H1 (cell line): ENCODE results near the gene UBAP1L. TPM values are rescaled to one million over a fixed set of nuclear protein-coding genes. Genes with fewer than 3 reads are reported as not detected.

Experiments used
- CTCF ChIA-PET: fragments of 300-600 bp; sonication (Branson Sonifier 250); formaldehyde crosslinking; loops from one replicate; lab custom pipeline; 2021; ENCODE audit not compliant: partially characterized antibody; lab: Charles Lee
- POLR2A ChIA-PET: fragments of 300-600 bp; sonication (Branson Sonifier 250); formaldehyde crosslinking; loops from one replicate; lab custom pipeline; 2021; ENCODE audit warnings: inconsistent platforms; ENCODE audit not compliant: partially characterized antibody; lab: Charles Lee
- DNase-seq, 2 experiments: peaks; one replicate each; pipeline versions ENCODE4 v3.0.0 to v3.0.0-alpha.2; 2010 to 2022; ENCODE audit warnings: low spot score in 2 of 2, low read depth in 1 of 2, mixed read lengths in 1 of 2
- FAIRE-seq: peaks from 2 replicates; lab custom pipeline; 2011; peaks lifted over from hg19 to GRCh38; lab: Jason Lieb, UNC
- H2AFZ ChIP-seq: 2 replicates; pipeline ENCODE4 v1.8.1; 2012; ENCODE audit warnings: low read length, inconsistent platforms
- H2AK5ac ChIP-seq: 2 replicates; pipeline ENCODE4 v1.6.1; 2013; ENCODE audit warnings: low read depth, low read length
- H2BK120ac ChIP-seq: replicated peaks from 2 replicates; pipeline ENCODE3; 2013; ENCODE audit warnings: low read depth, low read length, inconsistent platforms
- H2BK12ac ChIP-seq: 2 replicates; pipeline ENCODE4 v1.6.1; 2013; ENCODE audit warnings: low read depth, low read length
- H2BK15ac ChIP-seq: 2 replicates; pipeline ENCODE4 v1.6.1; 2013; ENCODE audit warnings: low read length
- H2BK20ac ChIP-seq: 2 replicates; pipeline ENCODE4 v1.6.1; 2013; ENCODE audit warnings: low read length
- H2BK5ac ChIP-seq: 2 replicates; pipeline ENCODE4 v1.6.1; 2013; ENCODE audit warnings: low read depth, low read length
- H3K14ac ChIP-seq: 2 replicates; pipeline ENCODE4 v1.6.1; 2013; ENCODE audit warnings: inconsistent platforms; ENCODE audit not compliant: insufficient read length
- H3K18ac ChIP-seq: 2 replicates; pipeline ENCODE4 v1.6.1; 2013; ENCODE audit warnings: low read length; ENCODE audit errors: extremely low read depth
- H3K23ac ChIP-seq: 2 replicates; pipeline ENCODE4 v1.6.1; 2013; ENCODE audit warnings: inconsistent platforms; ENCODE audit not compliant: insufficient read length
- H3K23me2 ChIP-seq: 2 replicates; pipeline ENCODE4 v1.6.1; 2013; ENCODE audit warnings: low read depth, low read length
- H3K27ac ChIP-seq: 2 replicates; pipeline ENCODE4 v1.6.1; 2011; ENCODE audit warnings: low read depth, low read length, inconsistent platforms
- H3K27me3 ChIP-seq, 4 experiments: replicated peaks in 1 of 4; 1 replicate in 1 of 4; 2 replicates in 3 of 4; pipeline versions ENCODE4 v1.6.1 to v1.8.1; 2011 to 2013; ENCODE audit warnings: low read length in 3 of 4, mild to moderate bottlenecking in 3 of 4, inconsistent platforms in 2 of 4, mixed read lengths in 2 of 4, moderate library complexity in 1 of 4; ENCODE audit not compliant: control insufficient read depth in 3 of 4, insufficient read depth in 3 of 4; ENCODE audit errors: extremely low read depth in 1 of 4
- H3K36me3 ChIP-seq, 4 experiments: 2 replicates each; pipeline versions ENCODE4 v1.6.1 to v1.8.1; 2011 to 2013; ENCODE audit warnings: mild to moderate bottlenecking in 4 of 4, low read length in 3 of 4, moderate library complexity in 2 of 4, control low read depth in 1 of 4, inconsistent platforms in 1 of 4; ENCODE audit not compliant: insufficient read depth in 4 of 4, control insufficient read depth in 2 of 4
- H3K4ac ChIP-seq: replicated peaks from 2 replicates; pipeline ENCODE3; 2013; ENCODE audit warnings: low read length, low read depth, mixed read lengths, inconsistent platforms; ENCODE audit not compliant: insufficient read length
- H3K4me1 ChIP-seq, 4 experiments: replicated peaks in 1 of 4; 1 replicate in 1 of 4; 2 replicates in 3 of 4; pipeline versions ENCODE4 v1.6.1 to v1.8.1; 2011 to 2013; ENCODE audit warnings: low read length in 3 of 4, inconsistent platforms in 2 of 4, mixed read lengths in 1 of 4; ENCODE audit not compliant: insufficient read depth in 4 of 4, control insufficient read depth in 3 of 4
- H3K4me2 ChIP-seq, 2 experiments: 2 replicates each; pipeline versions ENCODE4 v1.6.1 to v1.8.1; 2011 to 2013; ENCODE audit warnings: low read depth in 2 of 2, low read length in 2 of 2, control low read depth in 1 of 2, inconsistent platforms in 1 of 2, mild to moderate bottlenecking in 1 of 2; ENCODE audit not compliant: insufficient read depth in 1 of 2
- H3K4me3 ChIP-seq, 4 experiments: fragments of 200-600, 300-600 bp in 1 of 4; sonication (generic), shearing (Covaris generic), sonication (Bioruptor Twin) in 1 of 4; 2 replicates each; pipeline versions ENCODE4 v1.5.1 to v1.8.1; 2011 to 2016; ENCODE audit warnings: low read length in 4 of 4, low read depth in 3 of 4, control low read depth in 2 of 4, inconsistent platforms in 2 of 4, mild to moderate bottlenecking in 2 of 4, mixed read lengths in 1 of 4, moderate library complexity in 1 of 4; ENCODE audit not compliant: insufficient read depth in 2 of 4; ENCODE audit errors: extremely low read depth in 1 of 4
- H3K56ac ChIP-seq: replicated peaks from 2 replicates; pipeline ENCODE3; 2013; ENCODE audit warnings: low read depth, mild to moderate bottlenecking, mixed read lengths, low read length, inconsistent platforms; ENCODE audit not compliant: insufficient read length
- H3K79me1 ChIP-seq: 2 replicates; pipeline ENCODE4 v1.6.1; 2013; ENCODE audit warnings: low read depth, low read length, control low read depth
- H3K79me2 ChIP-seq, 2 experiments: 2 replicates each; pipeline versions ENCODE4 v1.6.1 to v1.8.1; 2012 to 2013; ENCODE audit warnings: low read length in 2 of 2, mild to moderate bottlenecking in 2 of 2, inconsistent platforms in 1 of 2; ENCODE audit not compliant: insufficient read depth in 2 of 2, control insufficient read depth in 1 of 2
- H3K9ac ChIP-seq, 4 experiments: replicated peaks in 1 of 4; 1 replicate in 1 of 4; 2 replicates in 3 of 4; pipeline versions ENCODE4 v1.6.1 to v1.8.1; 2011 to 2013; ENCODE audit warnings: low read depth in 3 of 4, low read length in 3 of 4, control low read depth in 2 of 4, mild to moderate bottlenecking in 2 of 4, moderate library complexity in 2 of 4, inconsistent platforms in 1 of 4; ENCODE audit errors: extremely low read depth in 1 of 4
- H3K9me3 ChIP-seq, 2 experiments: 2 replicates each; pipeline versions ENCODE4 v1.6.1 to v1.8.1; 2012 to 2013; ENCODE audit warnings: mild to moderate bottlenecking in 2 of 2, moderate library complexity in 2 of 2, control low read depth in 1 of 2, inconsistent platforms in 1 of 2, low read depth in 1 of 2, low read length in 1 of 2, mixed read lengths in 1 of 2; ENCODE audit not compliant: insufficient read depth in 2 of 2
- H4K20me1 ChIP-seq, 2 experiments: replicated peaks in 1 of 2; 2 replicates each; pipeline versions ENCODE3 to v1.8.1; 2011 to 2013; ENCODE audit warnings: inconsistent platforms in 2 of 2, low read length in 2 of 2, mild to moderate bottlenecking in 1 of 2; ENCODE audit not compliant: insufficient read depth in 2 of 2, control insufficient read depth in 1 of 2
- H4K5ac ChIP-seq: 2 replicates; pipeline ENCODE4 v1.6.1; 2013; ENCODE audit warnings: low read length, low read depth, mixed read lengths, inconsistent platforms; ENCODE audit not compliant: insufficient read length
- H4K8ac ChIP-seq: 2 replicates; pipeline ENCODE4 v1.8.0; 2013; ENCODE audit warnings: mild to moderate bottlenecking, moderate library complexity, low read length, inconsistent platforms; ENCODE audit not compliant: insufficient read depth; ENCODE audit errors: extremely low read depth
- H4K91ac ChIP-seq: replicated peaks from 2 replicates; pipeline ENCODE3; 2013; ENCODE audit warnings: low read length, mixed read lengths, inconsistent platforms; ENCODE audit not compliant: insufficient read length
- CHD1 ChIP-seq: IDR thresholded peaks from 2 replicates; pipeline ENCODE4 v1.6.1; 2012; ENCODE audit warnings: low read depth, low read length, improper control_type of control experiment
- GABPA ChIP-seq: IDR thresholded peaks from 2 replicates; pipeline ENCODE4 v1.6.1; 2011; ENCODE audit warnings: mild to moderate bottlenecking, low read length, moderate library complexity, borderline replicate concordance; ENCODE audit not compliant: insufficient read depth
- HDAC2 ChIP-seq, 2 experiments: fragments of 300-600 bp in 1 of 2; sonication (generic) in 1 of 2; IDR thresholded peaks; 2 replicates each; pipeline ENCODE4 v1.6.1; 2011 to 2012; ENCODE audit warnings: low read depth in 2 of 2, low read length in 2 of 2, mild to moderate bottlenecking in 2 of 2, moderate library complexity in 2 of 2, borderline replicate concordance in 1 of 2, inconsistent platforms in 1 of 2
- PHF8 ChIP-seq: fragments of 200-600 bp; sonication (generic); conservative IDR thresholded peaks from 2 replicates; pipeline ENCODE4 v1.7.1; 2012; ENCODE audit warnings: low read depth, mild to moderate bottlenecking, inconsistent platforms, low read length, moderate library complexity
- POLR2AphosphoS5 ChIP-seq: IDR thresholded peaks from 2 replicates; pipeline ENCODE4 v1.6.1; 2011; ENCODE audit warnings: low read depth, low read length
- RAD21 ChIP-seq, 2 experiments: IDR thresholded peaks in 1 of 2; conservative IDR thresholded peaks in 1 of 2; 2 replicates each; pipeline ENCODE4 v1.6.1; 2011; ENCODE audit warnings: low read depth in 2 of 2, low read length in 2 of 2, improper control_type of control experiment in 1 of 2, inconsistent platforms in 1 of 2, mild to moderate bottlenecking in 1 of 2, moderate library complexity in 1 of 2
- RFX5 ChIP-seq: IDR thresholded peaks from 2 replicates; pipeline ENCODE4 v1.6.1; 2011; ENCODE audit warnings: low read depth, low read length, improper control_type of control experiment, borderline replicate concordance
- SAP30 ChIP-seq: fragments of 300-600 bp; sonication (generic); IDR thresholded peaks from 2 replicates; pipeline ENCODE4 v1.7.1; 2012; ENCODE audit warnings: low read length, moderate library complexity, mild to moderate bottlenecking, inconsistent platforms; ENCODE audit not compliant: insufficient read depth, insufficient replicate concordance
- SIX5 ChIP-seq: IDR thresholded peaks from 2 replicates; pipeline ENCODE4 v1.6.1; 2011; ENCODE audit warnings: mild to moderate bottlenecking, low read depth, low read length
- TBP ChIP-seq: IDR thresholded peaks from 2 replicates; pipeline ENCODE4 v1.6.1; 2011; ENCODE audit warnings: low read depth, low read length, improper control_type of control experiment
- TEAD4 ChIP-seq: IDR thresholded peaks from 2 replicates; pipeline ENCODE4 v1.6.1; 2012; ENCODE audit warnings: low read depth, low read length, inconsistent platforms, mixed read lengths
- WGBS, 2 experiments: shearing (Covaris generic) in 1 of 2; methylation state at CpG; one replicate each; pipeline versions ENCODE4 v1.1.6 to v1.1.7; 2013 to 2015; ENCODE audit warnings: low lambda C conversion rate in 2 of 2, mixed read lengths in 2 of 2, inconsistent platforms in 1 of 2, low coverage in 1 of 2, missing lambda C conversion rate in 1 of 2; ENCODE audit not compliant: insufficient replicate concordance in 2 of 2, insufficient coverage in 1 of 2, insufficient read length in 1 of 2; ENCODE audit errors: extremely low coverage in 1 of 2, missing lambda C conversion rate in 1 of 2; 5-methylcytosine and 5-hydroxymethylcytosine counted together
- polyA plus RNA-seq, 7 experiments: library from polyadenylated mRNA; depleted of rRNA in 3 of 7; stranded (reverse) in 5 of 7; unstranded in 2 of 7; fragments of >200 nt in 5 of 7; fragments of 200-250 nt in 2 of 7; gene quantifications; 1 replicate in 5 of 7; 2 replicates in 1 of 7; 4 replicates in 1 of 7; pipeline versions ENCODE4 v1.2.1 to v1.2.3, GENCODE V29; 2011 to 2013; ENCODE audit warnings: missing spikeins in 2 of 7, mixed read lengths in 2 of 7
- total RNA-seq: library from RNA; stranded (reverse); fragmentation: NEBNext Ultra II Directional; extraction: Animal tissue kit (Norgen Biotek cat#: 25700); gene quantifications from 2 replicates; pipeline ENCODE4 v1.2.1, GENCODE V29; 2021

Gene UBAP1L
- total and polyA plus RNA-seq, 2 of the 8 experiments (the other 6 are each of a cell fraction or from before 2014, with no cell fraction given), result 0.67 to 1.7 TPM

DNA sequence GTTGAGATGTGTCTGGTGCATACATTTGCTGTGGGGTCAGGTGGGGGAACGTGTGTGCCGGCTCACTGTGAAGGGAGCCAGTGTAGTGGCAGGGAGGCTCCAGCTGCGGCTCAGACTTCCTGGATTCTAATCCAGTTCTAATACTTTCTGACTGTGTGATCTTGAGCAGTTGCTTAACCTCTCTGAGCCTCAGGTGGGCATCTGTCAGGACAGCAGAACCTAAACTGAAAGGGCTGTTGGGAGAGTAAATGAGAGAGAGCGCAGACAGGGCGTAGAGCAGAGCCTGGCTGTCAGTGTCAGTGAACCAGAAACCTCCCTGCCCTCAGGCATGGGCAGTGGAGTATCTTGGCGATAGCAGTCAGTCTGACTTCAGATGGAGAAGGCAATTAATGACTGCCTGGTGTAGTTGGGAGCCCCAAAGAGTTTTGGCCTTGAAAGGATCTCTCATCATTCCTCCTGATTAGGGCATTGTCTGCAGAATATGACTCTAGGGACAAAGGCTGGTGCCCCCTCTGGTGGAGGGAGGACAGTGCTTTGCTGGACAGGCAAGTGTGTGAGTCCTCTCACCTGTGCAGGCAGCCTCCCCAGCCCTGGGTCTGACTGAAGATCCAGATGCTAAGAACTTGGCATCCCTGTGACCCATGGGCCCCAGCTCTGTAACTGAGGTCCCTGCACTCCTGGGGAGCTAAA, 28.9 kb downstream of the UBAP1L start:
- Histone ChIP-seq H2BK120ac (no peak overlapping the region), H3K9ac (no peak overlapping the region), H2BK20ac (no peak overlapping the region; the same call in 1 of the 2 replicates), H3K56ac (no peak overlapping the region), H4K5ac (no peak overlapping the region), H3K79me2 (no peaks in the 10 kb centered on the region), H3K9me3 (no peaks in the 10 kb centered on the region), H2BK12ac (peak overlapping the region; percentile 97; the same call in 1 of the 2 replicates), H3K27me3 (peaks cover 0 to 7% (median 2%) of the 10 kb centered on the region in 4 experiments; a peak in 5 of 7 replicates), H3K79me1 (no peaks in the 10 kb centered on the region), H3K23ac (no peak overlapping the region), H3K36me3 (no peaks in the 10 kb centered on the region), H3K14ac (no peak overlapping the region), H3K4me3 (no peak overlapping the region), H3K4me2 (no peak overlapping the region), H4K91ac (no peak overlapping the region), H2BK15ac (no peak overlapping the region), H3K23me2 (no peaks in the 10 kb centered on the region; the same call in 1 of the 2 replicates), H2AFZ (no peak overlapping the region), H2AK5ac (no peak overlapping the region), H3K4me1 (peaks cover 15 to 32% (median 23%) of the 10 kb centered on the region in 4 experiments), H2BK5ac (no peak overlapping the region; the same call in 1 of the 2 replicates), H3K4ac (peak overlapping the region; percentile 11), H4K8ac (no peak overlapping the region), H3K18ac (peak overlapping the region; percentile 26; the same call in 1 of the 2 replicates), H4K20me1 (no peaks in the 10 kb centered on the region), H3K27ac (no peak overlapping the region)
- POLR2A ChIA-PET, result interaction anchor here (1.6 to 14.5 kb wide), 4 partner anchors 9 to 19 kb away, joined by 4 to 93 read pairs (median 13); partner anchors contain the start of genes KBTBD13 and RASL12
- CTCF ChIA-PET, result interaction anchor here (0.7 to 32.9 kb wide), 15 partner anchors 9 to 323 kb away, joined by 3 to 1213 read pairs (median 5); partner anchors contain the start of genes KBTBD13, RASL12 and SLC51B
- FAIRE-seq (peak; percentile 28), DNase-seq (peak in 1 of 2 experiments; percentile 77)
- 89% methylated on average over 6 of the region's 6 CpGs; no CpG with 5 or more reads in 1 of the 2 experiments for WGBS, 2 experiments
- no peak for TF ChIP-seq GABPA
- no peak for TF ChIP-seq TEAD4
- no peak for TF ChIP-seq SIX5
- TF ChIP-seq HDAC2 (IDR thresholded peaks at IDR 0.05; ENCODE audit: borderline replicate concordance in 1 of 2, low read depth in 2 of 2, low read length in 2 of 2), result no peak
- peak; percentile 47 to 62 for TF ChIP-seq RAD21 (IDR thresholded peaks at IDR 0.05 in 1 of 2, conservative IDR thresholded peaks at IDR 0.05 in 1 of 2; ENCODE audit: low read depth in 2 of 2, low read length in 2 of 2)
- no peak for TF ChIP-seq PHF8
- TF ChIP-seq TBP, result no peak
- TF ChIP-seq SAP30, result no peak
- TF ChIP-seq RFX5, result no peak
- TF ChIP-seq POLR2AphosphoS5, result no peak
- TF ChIP-seq CHD1, result no peak
